GM23338 (cell line): ENCODE data around the gene ZNRF2. TPM values are rescaled to one million over a fixed set of nuclear protein-coding genes. Genes with fewer than 3 reads are reported as not detected.

Experiments
- JUNB ChIP-seq: IDR thresholded peaks from one replicate; pipeline ENCODE4 v1.6.1; 2016; ENCODE audit warnings: antibody characterized with exemption; ENCODE audit not compliant: unreplicated experiment
- NANOG ChIP-seq: IDR thresholded peaks from 2 replicates; pipeline ENCODE4 v1.6.1; 2016; ENCODE audit warnings: antibody characterized with exemption, borderline replicate concordance
- POLR2AphosphoS5 ChIP-seq: IDR thresholded peaks from 2 replicates; pipeline ENCODE4 v1.6.1; 2016; ENCODE audit warnings: antibody characterized with exemption, low read depth
- STAT1 ChIP-seq: IDR thresholded peaks from one replicate; pipeline ENCODE4 v1.6.1; 2016; ENCODE audit warnings: antibody characterized with exemption; ENCODE audit not compliant: unreplicated experiment
- ZNF114 ChIP-seq: fragments of 250-450 bp; sonication (Bioruptor Pico); IDR thresholded peaks from 2 replicates; pipeline ENCODE4 v1.5.0; 2020; ENCODE audit warnings: mild to moderate bottlenecking, moderate library complexity
- polyA plus RNA-seq: library from polyadenylated mRNA; unstranded; fragments of >200 nt; fragmentation: Nextera tagmentation; extraction: Ambion mirVana; gene quantifications from 2 replicates; pipeline ENCODE4 v1.2.1, GENCODE V29; 2016
- total RNA-seq: library from RNA; depleted of rRNA; stranded (reverse); fragments of >200 nt; shearing (Covaris generic); gene quantifications from 2 replicates; pipeline ENCODE4 v1.2.3, GENCODE V29; 2014
- TF ChIP-seq, protein P1 (sequence below): fragments of 250-450 bp; sonication (Bioruptor Pico); IDR thresholded peaks from 2 replicates; pipeline ENCODE4 v1.5.0; 2020; ENCODE audit warnings: mild to moderate bottlenecking, moderate library complexity
- TF ChIP-seq, protein P2 (sequence below), 2 experiments: fragments of 200-600 bp in 1 of 2; sonication (generic) in 1 of 2; conservative IDR thresholded peaks; 2 replicates each; pipeline versions ENCODE4 v1.5.1 to v1.6.1; 2016 to 2017; ENCODE audit warnings: antibody characterized with exemption in 2 of 2, low read depth in 2 of 2, mild to moderate bottlenecking in 2 of 2, moderate library complexity in 1 of 2
- TF ChIP-seq, protein P3 (sequence below): IDR thresholded peaks from 2 replicates; pipeline ENCODE4 v1.6.1; 2016; ENCODE audit warnings: antibody characterized with exemption
- TF ChIP-seq, protein P4 (sequence below): IDR thresholded peaks from one replicate; pipeline ENCODE4 v1.6.1; 2018; ENCODE audit warnings: antibody characterized with exemption; ENCODE audit not compliant: unreplicated experiment

ZNRF2 gene
- total and polyA plus RNA-seq, 2 experiments from 2014 or later, result 6.0 to 34.7 TPM

DNA sequence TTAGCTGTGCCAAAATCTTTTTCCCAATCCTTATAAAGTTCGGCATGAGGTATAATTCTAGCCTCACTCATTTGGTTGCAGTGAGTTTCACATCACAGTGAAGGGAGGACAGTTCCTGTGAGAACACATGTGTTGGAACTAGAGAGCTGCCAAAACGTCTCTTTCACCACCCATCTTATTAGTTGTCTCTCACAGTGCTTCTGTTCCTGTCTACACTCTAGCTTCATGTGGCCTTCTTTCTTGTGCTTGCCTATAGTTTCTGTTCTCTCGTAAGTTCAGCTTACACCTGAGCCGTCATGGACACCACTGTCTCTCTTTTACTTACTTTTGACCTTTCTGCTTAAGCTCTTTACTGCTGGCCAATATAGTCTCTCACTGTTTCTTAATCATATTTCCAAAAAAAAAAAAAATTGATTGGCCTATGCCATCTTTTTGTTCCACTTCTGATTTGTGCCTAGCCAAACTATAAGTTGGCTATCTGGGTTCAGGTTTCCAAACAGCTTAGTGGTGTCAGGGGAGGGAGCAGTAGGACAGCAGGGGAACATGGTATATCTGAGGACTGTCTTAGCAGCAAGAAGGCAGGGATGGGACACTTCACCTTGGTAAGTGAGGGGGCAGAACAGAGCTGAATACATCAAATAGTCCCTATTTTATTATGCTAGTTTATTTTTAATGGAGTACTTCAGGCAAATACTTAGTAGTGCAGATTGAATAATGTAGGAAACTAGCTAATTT is 38.0 kb downstream of the ZNRF2 start (continued):
- TF ChIP-seq, protein P1, sequence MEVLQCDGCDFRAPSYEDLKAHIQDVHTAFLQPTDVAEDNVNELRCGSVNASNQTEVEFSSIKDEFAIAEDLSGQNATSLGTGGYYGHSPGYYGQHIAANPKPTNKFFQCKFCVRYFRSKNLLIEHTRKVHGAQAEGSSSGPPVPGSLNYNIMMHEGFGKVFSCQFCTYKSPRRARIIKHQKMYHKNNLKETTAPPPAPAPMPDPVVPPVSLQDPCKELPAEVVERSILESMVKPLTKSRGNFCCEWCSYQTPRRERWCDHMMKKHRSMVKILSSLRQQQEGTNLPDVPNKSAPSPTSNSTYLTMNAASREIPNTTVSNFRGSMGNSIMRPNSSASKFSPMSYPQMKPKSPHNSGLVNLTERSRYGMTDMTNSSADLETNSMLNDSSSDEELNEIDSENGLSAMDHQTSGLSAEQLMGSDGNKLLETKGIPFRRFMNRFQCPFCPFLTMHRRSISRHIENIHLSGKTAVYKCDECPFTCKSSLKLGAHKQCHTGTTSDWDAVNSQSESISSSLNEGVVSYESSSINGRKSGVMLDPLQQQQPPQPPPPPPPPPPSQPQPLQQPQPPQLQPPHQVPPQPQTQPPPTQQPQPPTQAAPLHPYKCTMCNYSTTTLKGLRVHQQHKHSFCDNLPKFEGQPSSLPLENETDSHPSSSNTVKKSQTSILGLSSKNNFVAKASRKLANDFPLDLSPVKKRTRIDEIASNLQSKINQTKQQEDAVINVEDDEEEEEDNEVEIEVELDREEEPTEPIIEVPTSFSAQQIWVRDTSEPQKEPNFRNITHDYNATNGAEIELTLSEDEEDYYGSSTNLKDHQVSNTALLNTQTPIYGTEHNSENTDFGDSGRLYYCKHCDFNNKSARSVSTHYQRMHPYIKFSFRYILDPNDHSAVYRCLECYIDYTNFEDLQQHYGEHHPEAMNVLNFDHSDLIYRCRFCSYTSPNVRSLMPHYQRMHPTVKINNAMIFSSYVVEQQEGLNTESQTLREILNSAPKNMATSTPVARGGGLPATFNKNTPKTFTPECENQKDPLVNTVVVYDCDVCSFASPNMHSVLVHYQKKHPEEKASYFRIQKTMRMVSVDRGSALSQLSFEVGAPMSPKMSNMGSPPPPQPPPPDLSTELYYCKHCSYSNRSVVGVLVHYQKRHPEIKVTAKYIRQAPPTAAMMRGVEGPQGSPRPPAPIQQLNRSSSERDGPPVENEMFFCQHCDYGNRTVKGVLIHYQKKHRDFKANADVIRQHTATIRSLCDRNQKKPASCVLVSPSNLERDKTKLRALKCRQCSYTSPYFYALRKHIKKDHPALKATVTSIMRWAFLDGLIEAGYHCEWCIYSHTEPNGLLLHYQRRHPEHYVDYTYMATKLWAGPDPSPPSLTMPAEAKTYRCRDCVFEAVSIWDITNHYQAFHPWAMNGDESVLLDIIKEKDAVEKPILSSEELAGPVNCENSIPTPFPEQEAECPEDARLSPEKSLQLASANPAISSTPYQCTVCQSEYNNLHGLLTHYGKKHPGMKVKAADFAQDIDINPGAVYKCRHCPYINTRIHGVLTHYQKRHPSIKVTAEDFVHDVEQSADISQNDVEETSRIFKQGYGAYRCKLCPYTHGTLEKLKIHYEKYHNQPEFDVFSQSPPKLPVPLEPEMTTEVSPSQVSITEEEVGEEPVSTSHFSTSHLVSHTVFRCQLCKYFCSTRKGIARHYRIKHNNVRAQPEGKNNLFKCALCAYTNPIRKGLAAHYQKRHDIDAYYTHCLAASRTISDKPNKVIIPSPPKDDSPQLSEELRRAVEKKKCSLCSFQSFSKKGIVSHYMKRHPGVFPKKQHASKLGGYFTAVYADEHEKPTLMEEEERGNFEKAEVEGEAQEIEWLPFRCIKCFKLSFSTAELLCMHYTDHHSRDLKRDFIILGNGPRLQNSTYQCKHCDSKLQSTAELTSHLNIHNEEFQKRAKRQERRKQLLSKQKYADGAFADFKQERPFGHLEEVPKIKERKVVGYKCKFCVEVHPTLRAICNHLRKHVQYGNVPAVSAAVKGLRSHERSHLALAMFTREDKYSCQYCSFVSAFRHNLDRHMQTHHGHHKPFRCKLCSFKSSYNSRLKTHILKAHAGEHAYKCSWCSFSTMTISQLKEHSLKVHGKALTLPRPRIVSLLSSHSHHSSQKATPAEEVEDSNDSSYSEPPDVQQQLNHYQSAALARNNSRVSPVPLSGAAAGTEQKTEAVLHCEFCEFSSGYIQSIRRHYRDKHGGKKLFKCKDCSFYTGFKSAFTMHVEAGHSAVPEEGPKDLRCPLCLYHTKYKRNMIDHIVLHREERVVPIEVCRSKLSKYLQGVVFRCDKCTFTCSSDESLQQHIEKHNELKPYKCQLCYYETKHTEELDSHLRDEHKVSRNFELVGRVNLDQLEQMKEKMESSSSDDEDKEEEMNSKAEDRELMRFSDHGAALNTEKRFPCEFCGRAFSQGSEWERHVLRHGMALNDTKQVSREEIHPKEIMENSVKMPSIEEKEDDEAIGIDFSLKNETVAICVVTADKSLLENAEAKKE (CRISPR knock-in tag), result no peak
- TF ChIP-seq NANOG, result no peak
- TF ChIP-seq STAT1, result no peak
- TF ChIP-seq, protein P2, sequence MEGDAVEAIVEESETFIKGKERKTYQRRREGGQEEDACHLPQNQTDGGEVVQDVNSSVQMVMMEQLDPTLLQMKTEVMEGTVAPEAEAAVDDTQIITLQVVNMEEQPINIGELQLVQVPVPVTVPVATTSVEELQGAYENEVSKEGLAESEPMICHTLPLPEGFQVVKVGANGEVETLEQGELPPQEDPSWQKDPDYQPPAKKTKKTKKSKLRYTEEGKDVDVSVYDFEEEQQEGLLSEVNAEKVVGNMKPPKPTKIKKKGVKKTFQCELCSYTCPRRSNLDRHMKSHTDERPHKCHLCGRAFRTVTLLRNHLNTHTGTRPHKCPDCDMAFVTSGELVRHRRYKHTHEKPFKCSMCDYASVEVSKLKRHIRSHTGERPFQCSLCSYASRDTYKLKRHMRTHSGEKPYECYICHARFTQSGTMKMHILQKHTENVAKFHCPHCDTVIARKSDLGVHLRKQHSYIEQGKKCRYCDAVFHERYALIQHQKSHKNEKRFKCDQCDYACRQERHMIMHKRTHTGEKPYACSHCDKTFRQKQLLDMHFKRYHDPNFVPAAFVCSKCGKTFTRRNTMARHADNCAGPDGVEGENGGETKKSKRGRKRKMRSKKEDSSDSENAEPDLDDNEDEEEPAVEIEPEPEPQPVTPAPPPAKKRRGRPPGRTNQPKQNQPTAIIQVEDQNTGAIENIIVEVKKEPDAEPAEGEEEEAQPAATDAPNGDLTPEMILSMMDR (conservative IDR thresholded peaks at IDR 0.05; ENCODE audit: low read depth in 2 of 2), result no peak
- TF ChIP-seq JUNB, result no peak
- TF ChIP-seq, protein P3, sequence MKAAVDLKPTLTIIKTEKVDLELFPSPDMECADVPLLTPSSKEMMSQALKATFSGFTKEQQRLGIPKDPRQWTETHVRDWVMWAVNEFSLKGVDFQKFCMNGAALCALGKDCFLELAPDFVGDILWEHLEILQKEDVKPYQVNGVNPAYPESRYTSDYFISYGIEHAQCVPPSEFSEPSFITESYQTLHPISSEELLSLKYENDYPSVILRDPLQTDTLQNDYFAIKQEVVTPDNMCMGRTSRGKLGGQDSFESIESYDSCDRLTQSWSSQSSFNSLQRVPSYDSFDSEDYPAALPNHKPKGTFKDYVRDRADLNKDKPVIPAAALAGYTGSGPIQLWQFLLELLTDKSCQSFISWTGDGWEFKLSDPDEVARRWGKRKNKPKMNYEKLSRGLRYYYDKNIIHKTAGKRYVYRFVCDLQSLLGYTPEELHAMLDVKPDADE, result no peak
- TF ChIP-seq ZNF114, result no peak
- TF ChIP-seq, protein P4, sequence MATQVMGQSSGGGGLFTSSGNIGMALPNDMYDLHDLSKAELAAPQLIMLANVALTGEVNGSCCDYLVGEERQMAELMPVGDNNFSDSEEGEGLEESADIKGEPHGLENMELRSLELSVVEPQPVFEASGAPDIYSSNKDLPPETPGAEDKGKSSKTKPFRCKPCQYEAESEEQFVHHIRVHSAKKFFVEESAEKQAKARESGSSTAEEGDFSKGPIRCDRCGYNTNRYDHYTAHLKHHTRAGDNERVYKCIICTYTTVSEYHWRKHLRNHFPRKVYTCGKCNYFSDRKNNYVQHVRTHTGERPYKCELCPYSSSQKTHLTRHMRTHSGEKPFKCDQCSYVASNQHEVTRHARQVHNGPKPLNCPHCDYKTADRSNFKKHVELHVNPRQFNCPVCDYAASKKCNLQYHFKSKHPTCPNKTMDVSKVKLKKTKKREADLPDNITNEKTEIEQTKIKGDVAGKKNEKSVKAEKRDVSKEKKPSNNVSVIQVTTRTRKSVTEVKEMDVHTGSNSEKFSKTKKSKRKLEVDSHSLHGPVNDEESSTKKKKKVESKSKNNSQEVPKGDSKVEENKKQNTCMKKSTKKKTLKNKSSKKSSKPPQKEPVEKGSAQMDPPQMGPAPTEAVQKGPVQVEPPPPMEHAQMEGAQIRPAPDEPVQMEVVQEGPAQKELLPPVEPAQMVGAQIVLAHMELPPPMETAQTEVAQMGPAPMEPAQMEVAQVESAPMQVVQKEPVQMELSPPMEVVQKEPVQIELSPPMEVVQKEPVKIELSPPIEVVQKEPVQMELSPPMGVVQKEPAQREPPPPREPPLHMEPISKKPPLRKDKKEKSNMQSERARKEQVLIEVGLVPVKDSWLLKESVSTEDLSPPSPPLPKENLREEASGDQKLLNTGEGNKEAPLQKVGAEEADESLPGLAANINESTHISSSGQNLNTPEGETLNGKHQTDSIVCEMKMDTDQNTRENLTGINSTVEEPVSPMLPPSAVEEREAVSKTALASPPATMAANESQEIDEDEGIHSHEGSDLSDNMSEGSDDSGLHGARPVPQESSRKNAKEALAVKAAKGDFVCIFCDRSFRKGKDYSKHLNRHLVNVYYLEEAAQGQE, result no peak
- TF ChIP-seq POLR2AphosphoS5, result no peak
